OCI-LY7 (cell line): ENCODE results near the gene PPM1J.

Source experiments
- CTCF ChIP-seq: fragments of 200-600 bp; sonication (generic); conservative IDR thresholded peaks from 2 replicates; pipeline ENCODE4 v1.5.1; 2014; ENCODE audit warnings: mild to moderate bottlenecking, antibody characterized with exemption, low read length, moderate library complexity, mixed read lengths
- EZH2phosphoT487 ChIP-seq: fragments of 200-600 bp; sonication (generic); IDR thresholded peaks from 2 replicates; pipeline ENCODE4 v1.6.1; 2018; ENCODE audit warnings: low read depth, borderline replicate concordance, mild to moderate bottlenecking, mixed run types, antibody characterized with exemption, low read length, moderate library complexity, mixed read lengths

GRCh38 chr1:112761714-112762480, 46.8 kb upstream of the PPM1J start:
- TF ChIP-seq CTCF (no peak), EZH2phosphoT487 (no peak)
